ENCODE measurements around the gene SHB.

GRCh38 chr9:38062498-38063362 is 6.3 kb downstream of the SHB start:
- no peak for TF ChIP-seq POLR2A (IDR thresholded peaks at IDR 0.05)
- no peak for TF ChIP-seq CTCF (IDR thresholded peaks at IDR 0.05)
